ENCODE results near the gene ZNF85. TPM values are rescaled to one million over a fixed set of nuclear protein-coding genes. Genes with fewer than 3 reads are reported as not detected.
"Not testable (repeated sequence)": the region's sequence is repeated elsewhere in the genome, so short reads cannot be mapped to it uniquely, and the experiment has no call there.

The ZNF85 gene
- total RNA-seq, 1 donor: 9.8 TPM

- Histone ChIP-seq H2AFZ (ENCODE audit: low read length) (no peak overlapping the region), H3K4me2 (ENCODE audit: insufficient read depth, low read length) (no peak overlapping the region), H3K79me2 (ENCODE audit: insufficient read depth, low read length) (no peaks in the 10 kb centered on the region), H4K20me1 (ENCODE audit: insufficient read depth, low read length) (no peaks in the 10 kb centered on the region), H3K4me1 (ENCODE audit: insufficient read depth, low read length) (no peaks in the 10 kb centered on the region), H3K36me3 (ENCODE audit: insufficient read depth, low read length) (no peaks in the 10 kb centered on the region), H3K27ac (ENCODE audit: low read depth, low read length) (no peak overlapping the region), H3K27me3 (ENCODE audit: insufficient read depth, low read length) (no peaks in the 10 kb centered on the region), H3K9me3 (ENCODE audit: low read depth, low read length) (peaks cover 4% of the 10 kb centered on the region), H3K4me3 (ENCODE audit: insufficient read depth, low read length) (no peak overlapping the region)
- no peak for DNase-seq (ENCODE audit: insufficient read length, low spot score, missing footprints)
- TF ChIP-seq, protein P1, sequence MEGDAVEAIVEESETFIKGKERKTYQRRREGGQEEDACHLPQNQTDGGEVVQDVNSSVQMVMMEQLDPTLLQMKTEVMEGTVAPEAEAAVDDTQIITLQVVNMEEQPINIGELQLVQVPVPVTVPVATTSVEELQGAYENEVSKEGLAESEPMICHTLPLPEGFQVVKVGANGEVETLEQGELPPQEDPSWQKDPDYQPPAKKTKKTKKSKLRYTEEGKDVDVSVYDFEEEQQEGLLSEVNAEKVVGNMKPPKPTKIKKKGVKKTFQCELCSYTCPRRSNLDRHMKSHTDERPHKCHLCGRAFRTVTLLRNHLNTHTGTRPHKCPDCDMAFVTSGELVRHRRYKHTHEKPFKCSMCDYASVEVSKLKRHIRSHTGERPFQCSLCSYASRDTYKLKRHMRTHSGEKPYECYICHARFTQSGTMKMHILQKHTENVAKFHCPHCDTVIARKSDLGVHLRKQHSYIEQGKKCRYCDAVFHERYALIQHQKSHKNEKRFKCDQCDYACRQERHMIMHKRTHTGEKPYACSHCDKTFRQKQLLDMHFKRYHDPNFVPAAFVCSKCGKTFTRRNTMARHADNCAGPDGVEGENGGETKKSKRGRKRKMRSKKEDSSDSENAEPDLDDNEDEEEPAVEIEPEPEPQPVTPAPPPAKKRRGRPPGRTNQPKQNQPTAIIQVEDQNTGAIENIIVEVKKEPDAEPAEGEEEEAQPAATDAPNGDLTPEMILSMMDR (IDR thresholded peaks at IDR 0.05; ENCODE audit: extremely low read depth, low read depth, low read length): no peak
These were observed 45.0 kb downstream of the ZNF85 start for GRCh38 chr19:20968092-20968491.

DNA sequence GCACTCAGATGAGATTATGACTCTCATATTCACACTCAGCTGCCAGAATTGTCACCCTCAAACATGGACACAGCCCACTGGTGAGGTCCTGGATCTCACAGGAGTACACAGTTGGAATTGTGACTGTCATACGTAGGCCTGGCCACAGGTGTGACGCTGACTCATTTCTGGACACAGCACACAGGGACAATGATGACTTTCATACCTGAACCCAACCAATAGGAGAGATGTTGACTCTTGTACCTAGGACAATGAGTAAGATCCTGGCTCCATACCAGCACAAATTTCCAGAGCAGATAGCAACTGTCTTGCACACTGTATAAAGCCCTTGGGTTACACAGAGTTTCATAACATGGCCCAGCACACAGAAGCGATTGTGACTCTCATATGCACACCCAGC, 46.4 kb downstream of the ZNF85 start:
- Histone ChIP-seq H3K4me1 (ENCODE audit: insufficient read depth, low read length) (no peaks in the 10 kb centered on the region), H3K27ac (ENCODE audit: low read depth, low read length) (no peak overlapping the region), H4K20me1 (ENCODE audit: insufficient read depth, low read length) (no peaks in the 10 kb centered on the region), H3K36me3 (ENCODE audit: insufficient read depth, low read length) (no peaks in the 10 kb centered on the region), H3K27me3 (ENCODE audit: insufficient read depth, low read length) (no peaks in the 10 kb centered on the region), H3K4me2 (ENCODE audit: insufficient read depth, low read length) (no peak overlapping the region), H3K79me2 (ENCODE audit: insufficient read depth, low read length) (no peaks in the 10 kb centered on the region), H2AFZ (ENCODE audit: low read length) (no peak overlapping the region), H3K4me3 (ENCODE audit: insufficient read depth, low read length) (no peak overlapping the region), H3K9me3 (ENCODE audit: low read depth, low read length) (peaks cover 4% of the 10 kb centered on the region)
- TF ChIP-seq, protein P1 (IDR thresholded peaks at IDR 0.05; ENCODE audit: extremely low read depth, low read depth, low read length): no peak
- no peak for DNase-seq (ENCODE audit: insufficient read length, low spot score, missing footprints)

- Histone ChIP-seq H3K27ac (ENCODE audit: low read depth, low read length) (no peak overlapping the region), H3K36me3 (ENCODE audit: insufficient read depth, low read length) (no peaks in the 10 kb centered on the region), H4K20me1 (ENCODE audit: insufficient read depth, low read length) (no peaks in the 10 kb centered on the region), H3K27me3 (ENCODE audit: insufficient read depth, low read length) (no peaks in the 10 kb centered on the region), H2AFZ (ENCODE audit: low read length) (no peak overlapping the region), H3K4me1 (ENCODE audit: insufficient read depth, low read length) (no peaks in the 10 kb centered on the region), H3K79me2 (ENCODE audit: insufficient read depth, low read length) (no peaks in the 10 kb centered on the region), H3K9me3 (ENCODE audit: low read depth, low read length) (peaks cover 4% of the 10 kb centered on the region), H3K4me2 (ENCODE audit: insufficient read depth, low read length) (no peak overlapping the region), H3K4me3 (ENCODE audit: insufficient read depth, low read length) (no peak overlapping the region)
- DNase-seq (ENCODE audit: insufficient read length, low spot score, missing footprints): peak; percentile 14
- TF ChIP-seq, protein P1 (IDR thresholded peaks at IDR 0.05; ENCODE audit: extremely low read depth, low read depth, low read length): no peak
These were observed 46.8 kb downstream of the ZNF85 start for GRCh38 chr19:20969898-20970297.

- not testable (repeated sequence) for H2AFZ ChIP-seq (ENCODE audit: low read length); H3K27me3 ChIP-seq (ENCODE audit: insufficient read depth, low read length); H3K4me2 ChIP-seq (ENCODE audit: insufficient read depth, low read length); H3K79me2 ChIP-seq (ENCODE audit: insufficient read depth, low read length); H3K4me1 ChIP-seq (ENCODE audit: insufficient read depth, low read length); DNase-seq (ENCODE audit: insufficient read length, low spot score, missing footprints); H3K9me3 ChIP-seq (ENCODE audit: low read depth, low read length); H3K27ac ChIP-seq (ENCODE audit: low read depth, low read length); H3K4me3 ChIP-seq (ENCODE audit: insufficient read depth, low read length); H4K20me1 ChIP-seq (ENCODE audit: insufficient read depth, low read length); H3K36me3 ChIP-seq (ENCODE audit: insufficient read depth, low read length)
These were observed 69.7 kb downstream of the ZNF85 start for GRCh38 chr19:20992788-20993187.
